ENCODE results near the gene ECE1.

GRCh38 chr1:21232044-21232443 is 58.2 kb downstream of the ECE1 start:
- no peak for TF ChIP-seq POLR2A (IDR thresholded peaks at IDR 0.05; ENCODE audit: low read depth, low read length)
- TF ChIP-seq CTCF (conservative IDR thresholded peaks at IDR 0.05; ENCODE audit: low read depth, low read length) = peak; percentile 74
- TF ChIP-seq MXI1 (IDR thresholded peaks at IDR 0.05; ENCODE audit: borderline replicate concordance, low read depth, low read length) = no peak
- TF ChIP-seq MAZ (IDR thresholded peaks at IDR 0.05; ENCODE audit: borderline replicate concordance, low read depth, low read length) = no peak
- peak; percentile 88 for TF ChIP-seq RAD21 (IDR thresholded peaks at IDR 0.05; ENCODE audit: low read length)
- peak; percentile 83 for TF ChIP-seq SMC3 (IDR thresholded peaks at IDR 0.05; ENCODE audit: low read depth, low read length)
- TF ChIP-seq MAFK (IDR thresholded peaks at IDR 0.05; ENCODE audit: low read depth, low read length) = no peak
- TF ChIP-seq CHD1 (IDR thresholded peaks at IDR 0.05; ENCODE audit: low read depth, low read length) = no peak
- no peak for TF ChIP-seq USF2 (IDR thresholded peaks at IDR 0.05; ENCODE audit: low read depth, low read length)

Data from IMR-90 (cell line).